WTC11 (cell line): ENCODE measurements around the gene CTNND2. TPM values are rescaled to one million over a fixed set of nuclear protein-coding genes. Genes with fewer than 3 reads are reported as not detected.

Source experiments
- ATAC-seq: fragments of 200-7000 bp; cut with Tn5 transposase; 2 replicates; pipeline ENCODE4 v1.10.0; 2021; ENCODE audit warnings: mild to moderate bottlenecking, moderate library complexity
- CTCF ChIA-PET: fragments of 300-600 bp; sonication (Branson Sonifier 250); formaldehyde crosslinking; loops from one replicate; lab custom pipeline; 2021; ENCODE audit warnings: antibody characterized with exemption; lab: Charles Lee
- POLR2A ChIA-PET: fragments of 350-600 bp; sonication (Branson Sonifier 250); formaldehyde crosslinking; loops from one replicate; lab custom pipeline; 2021; ENCODE audit warnings: antibody characterized with exemption; lab: Charles Lee
- DNase-seq: peaks from one replicate; pipeline ENCODE4 v3.0.0; 2021; ENCODE audit warnings: low spot score
- H3K27ac Mint-ChIP-seq: 2 replicates; pipeline ENCODE4 v1.8.0; 2021; ENCODE audit warnings: mixed read lengths
- H3K27me3 Mint-ChIP-seq: 2 replicates; pipeline ENCODE4 v1.8.0; 2021; ENCODE audit warnings: low read depth, mild to moderate bottlenecking, moderate library complexity, mixed read lengths
- H3K36me3 Mint-ChIP-seq: 2 replicates; pipeline ENCODE4 v1.8.0; 2021; ENCODE audit warnings: mixed read lengths
- H3K4me1 Mint-ChIP-seq: 2 replicates; pipeline ENCODE4 v1.8.0; 2022; ENCODE audit warnings: mixed read lengths
- H3K4me3 Mint-ChIP-seq: 2 replicates; pipeline ENCODE4 v1.8.0; 2021; ENCODE audit warnings: mild to moderate bottlenecking, moderate library complexity, mixed read lengths
- H3K9me3 Mint-ChIP-seq: 2 replicates; pipeline ENCODE4 v1.8.0; 2021; ENCODE audit warnings: mixed read lengths
- AFF4 ChIP-seq: sonication (generic); formaldehyde crosslinking; IDR thresholded peaks from 2 replicates; pipeline ENCODE4 v1.8.1; 2023; ENCODE audit warnings: mild to moderate bottlenecking, missing genetic modification reagents, borderline replicate concordance
- ARID4B ChIP-seq: sonication (generic); formaldehyde crosslinking; IDR thresholded peaks from 2 replicates; pipeline ENCODE4 v1.8.0; 2023; ENCODE audit warnings: missing genetic modification reagents, mild to moderate bottlenecking, borderline replicate concordance
- ATF1 ChIP-seq: sonication (generic); formaldehyde crosslinking; IDR thresholded peaks from 2 replicates; pipeline ENCODE4 v1.8.1; 2023; ENCODE audit warnings: mild to moderate bottlenecking, moderate library complexity, missing genetic modification reagents
- CBFB ChIP-seq: sonication (generic); formaldehyde crosslinking; IDR thresholded peaks from 2 replicates; pipeline ENCODE4 v1.8.1; 2022; ENCODE audit warnings: mild to moderate bottlenecking, low read depth, missing genetic modification reagents
- E2F5 ChIP-seq: sonication (generic); formaldehyde crosslinking; IDR thresholded peaks from 2 replicates; pipeline ENCODE4 v1.8.1; 2022; ENCODE audit warnings: mild to moderate bottlenecking, moderate library complexity, missing genetic modification reagents
- ESRRA ChIP-seq: sonication (generic); formaldehyde crosslinking; IDR thresholded peaks from 2 replicates; pipeline ENCODE4 v1.8.1; 2022; ENCODE audit warnings: mild to moderate bottlenecking, missing genetic modification reagents, borderline replicate concordance
- FOXP1 ChIP-seq: sonication (generic); formaldehyde crosslinking; IDR thresholded peaks from 2 replicates; pipeline ENCODE4 v1.8.0; 2022; ENCODE audit warnings: missing genetic modification reagents, mild to moderate bottlenecking, moderate library complexity, borderline replicate concordance
- GABPB1 ChIP-seq: sonication (generic); formaldehyde crosslinking; IDR thresholded peaks from 2 replicates; pipeline ENCODE4 v1.8.1; 2023; ENCODE audit warnings: mild to moderate bottlenecking, missing genetic modification reagents
- GTF2I ChIP-seq: fragments of 250-450 bp; sonication (Bioruptor Pico); conservative IDR thresholded peaks from 2 replicates; pipeline ENCODE4 v1.4.0; 2021; ENCODE audit warnings: mild to moderate bottlenecking
- NFATC4 ChIP-seq: fragments of 250-450 bp; sonication (Bioruptor Pico); IDR thresholded peaks from 2 replicates; pipeline ENCODE4 v1.9.0; 2021; ENCODE audit warnings: mild to moderate bottlenecking
- OVOL2 ChIP-seq: fragments of 250-450 bp; sonication (Bioruptor Pico); IDR thresholded peaks from 2 replicates; pipeline ENCODE4 v1.9.0; 2021; ENCODE audit warnings: mild to moderate bottlenecking, borderline replicate concordance
- PREB ChIP-seq: sonication (generic); formaldehyde crosslinking; IDR thresholded peaks from 2 replicates; pipeline ENCODE4 v1.8.1; 2022; ENCODE audit warnings: mild to moderate bottlenecking, missing genetic modification reagents, moderate library complexity, borderline replicate concordance
- RELA ChIP-seq: sonication (generic); formaldehyde crosslinking; IDR thresholded peaks from 2 replicates; pipeline ENCODE4 v1.8.1; 2022; ENCODE audit warnings: missing genetic modification reagents, mild to moderate bottlenecking, borderline replicate concordance
- SP1 ChIP-seq: sonication (generic); formaldehyde crosslinking; conservative IDR thresholded peaks from 2 replicates; pipeline ENCODE4 v1.8.1; 2022; ENCODE audit warnings: missing genetic modification reagents
- TEAD4 ChIP-seq: sonication (generic); formaldehyde crosslinking; IDR thresholded peaks from 2 replicates; pipeline ENCODE4 v1.8.0; 2022; ENCODE audit warnings: mild to moderate bottlenecking, missing genetic modification reagents
- ZNF263 ChIP-seq: sonication (generic); formaldehyde crosslinking; IDR thresholded peaks from 2 replicates; pipeline ENCODE4 v1.8.1; 2022; ENCODE audit warnings: low read depth, mild to moderate bottlenecking, moderate library complexity, missing genetic modification reagents
- ZNF317 ChIP-seq: sonication (generic); formaldehyde crosslinking; IDR thresholded peaks from 2 replicates; pipeline ENCODE4 v1.8.1; 2023; ENCODE audit warnings: low read depth, mild to moderate bottlenecking, moderate library complexity, missing genetic modification reagents, borderline replicate concordance
- ZNF396 ChIP-seq: fragments of 250-450 bp; sonication (Bioruptor Pico); IDR thresholded peaks from 2 replicates; pipeline ENCODE4 v1.8.0; 2021; ENCODE audit warnings: mild to moderate bottlenecking, moderate library complexity, borderline replicate concordance
- total RNA-seq: library from RNA; stranded (reverse); gene quantifications from 3 replicates; pipeline ENCODE4 v1.2.3, GENCODE V29; 2021

The CTNND2 gene
- total RNA-seq, 1 experiment from 2014 or later: 11.9 TPM

- TF ChIP-seq RELA (CRISPR knock-in tag) (no peak), AFF4 (no peak)
Measured at GRCh38 chr5:11397549-11397948, 506.7 kb downstream of the CTNND2 start (continued).

- DNase-seq (peak; percentile 14), ATAC-seq (no peak)
- TF ChIP-seq TEAD4 (CRISPR knock-in tag) (no peak), ESRRA (CRISPR knock-in tag) (no peak), PREB (CRISPR knock-in tag) (no peak), ZNF263 (CRISPR knock-in tag) (no peak), NFATC4 (CRISPR knock-in tag) (no peak), SP1 (no peak), ATF1 (CRISPR knock-in tag) (no peak), FOXP1 (CRISPR knock-in tag) (no peak), OVOL2 (CRISPR knock-in tag) (no peak), E2F5 (CRISPR knock-in tag) (no peak), GABPB1 (CRISPR knock-in tag) (no peak), ZNF396 (no peak), GTF2I (no peak), ARID4B (CRISPR knock-in tag) (no peak), ZNF317 (no peak), CBFB (CRISPR knock-in tag) (no peak)
- ChIA-PET CTCF (no interaction called here), POLR2A (interaction anchor here (0.6 kb wide), 1 partner anchor 11 kb away, joined by 3 read pairs; no protein-coding TSS in a partner anchor)
- Mint-ChIP-seq H3K36me3 (no peaks in the 10 kb centered on the region), H3K27me3 (no peaks in the 10 kb centered on the region), H3K27ac (no peak overlapping the region), H3K4me1 (no peaks in the 10 kb centered on the region), H3K4me3 (no peak overlapping the region), H3K9me3 (no peaks in the 10 kb centered on the region)
Measured at GRCh38 chr5:11396917-11397316, 507.3 kb downstream of the CTNND2 start.
